Heart left ventricle (tissue), 13 donors: ENCODE measurements around the gene ARPP21.

Experiments used
- CTCF ChIP-seq, 12 donors: fragments of 200-600 bp; sonication (generic) in 4 of 12; IDR thresholded peaks; one replicate each; pipeline versions ENCODE4 v1.5.0 to v1.8.0; 2018 to 2022; ENCODE audit warnings: antibody characterized with exemption in 12 of 12, mild to moderate bottlenecking in 5 of 12
- POLR2A ChIP-seq, 2 donors: fragments of 450-650 bp; IDR thresholded peaks; one replicate each; pipeline ENCODE4 v1.6.1; 2017; ENCODE audit warnings: antibody characterized with exemption in 2 of 2, mild to moderate bottlenecking in 2 of 2, moderate library complexity in 2 of 2
- donor health status: ischemic (EF 13 %, LVEDD 7.1; RV severe dilation, severe dysfunction).
- donor health status: DM: no; HTN: yes; CAD: no.
- donor health status: DM: no; HTN: no; CAD: no.
- donor health status: ischemic (EF 25% LVEDD 6.9; RV normal size, moderate dysfunction).
- donor health status: ischemic (EF 25% LVEDD 5.7; RV mildly dilated, moderate dysfunction).
- donor health status: ischemic (EF 35%, LVEDD 5.7; RV mildly dilated, moderate dysfunction).
- donor health status: nonischemic (EF 11% LVEDD 7.7; RV severe dilation, severe dysfunction).
- donor health status: DM: yes; HTN: yes; CAD: no.
- donor health status: PGD.
- donor health status: ischemic (EF 29% LVEDD 5.4; RV normal size, mild dysfunction).
- donor health status: nonischemic (EF 23%, LVEDD 6.1; RV moderate dilation, normal function).

- TF ChIP-seq POLR2A (IDR thresholded peaks at IDR 0.05) (no peak), CTCF (IDR thresholded peaks at IDR 0.05) (peak in 1 of 12 donors; percentile 21)
Measured at GRCh38 chr3:35659768-35660167, 20.4 kb downstream of the ARPP21 start.
